Activated effector memory CD4-positive, alpha-beta T cell treated with Interleukin-2 at 50 U/mL for 16 hours (primary cell): Measurements from ENCODE around the gene VTN.

Experiments used
- DNase-seq: peaks from one replicate; pipeline ENCODE4 v3.0.0-alpha.2; 2020

The VTN gene

GRCh38 chr17:28370035-28370743 lies at the start of gene VTN:
VTN (minus strand) TSS chr17:28370307; CDS start chr17:28370203, 104 bp downstream.
- no peak for DNase-seq

- peak; percentile 22 for DNase-seq
Measured at GRCh38 chr17:28416703-28417311, 46.7 kb upstream of the VTN start.

- no peak for DNase-seq
Measured at GRCh38 chr17:28415886-28416285, 45.8 kb upstream of the VTN start.

- DNase-seq: no peak
Measured at GRCh38 chr17:28413804-28414203, 43.7 kb upstream of the VTN start.

GRCh38 chr17:28412099-28412498 lies 42.0 kb upstream of the VTN start:
- no peak for DNase-seq

- no peak for DNase-seq
Measured at GRCh38 chr17:28407974-28408306, 37.8 kb upstream of the VTN start.

GRCh38 chr17:28407130-28407973 lies 37.2 kb upstream of the VTN start:
- DNase-seq: no peak

GRCh38 chr17:28406473-28406814 lies 36.3 kb upstream of the VTN start:
- DNase-seq: no peak

GRCh38 chr17:28405632-28406472 lies 35.7 kb upstream of the VTN start, which contains the start of gene SLC46A1:
SLC46A1 (minus strand) TSS chr17:28406212; CDS start chr17:28406114, 98 bp downstream.
- peak; percentile 6 for DNase-seq

- DNase-seq: no peak
Measured at GRCh38 chr17:28404812-28405570, 34.9 kb upstream of the VTN start.

GRCh38 chr17:28404461-28404811 lies 34.3 kb upstream of the VTN start:
- DNase-seq: no peak

- DNase-seq: no peak
Measured at GRCh38 chr17:28404007-28404406, 33.9 kb upstream of the VTN start.

- DNase-seq: no peak
Measured at GRCh38 chr17:28402844-28403243, 32.7 kb upstream of the VTN start.

- no peak for DNase-seq
Measured at GRCh38 chr17:28402224-28402630, 32.1 kb upstream of the VTN start.

GRCh38 chr17:28399808-28400207 lies 29.7 kb upstream of the VTN start:
- DNase-seq: no peak

- DNase-seq: no peak
Measured at GRCh38 chr17:28398280-28398981, 28.3 kb upstream of the VTN start.

GRCh38 chr17:28397687-28398279 lies 27.7 kb upstream of the VTN start:
- no peak for DNase-seq

GRCh38 chr17:28397275-28397674 lies 27.2 kb upstream of the VTN start:
- DNase-seq: no peak

GRCh38 chr17:28396635-28397239 lies 26.6 kb upstream of the VTN start:
- no peak for DNase-seq

GRCh38 chr17:28395968-28396367 lies 25.9 kb upstream of the VTN start:
- no peak for DNase-seq

- no peak for DNase-seq
Measured at GRCh38 chr17:28395426-28395825, 25.3 kb upstream of the VTN start.
